ENCODE data around the gene TRMT1. TPM values are rescaled to one million over a fixed set of nuclear protein-coding genes. Genes with fewer than 3 reads are reported as not detected.

The TRMT1 gene
- total and polyA plus RNA-seq, 2 of the 8 experiments (the other 6 are each of a cell fraction or from before 2014, with no cell fraction given) = 77.4 to 99.3 TPM

DNA sequence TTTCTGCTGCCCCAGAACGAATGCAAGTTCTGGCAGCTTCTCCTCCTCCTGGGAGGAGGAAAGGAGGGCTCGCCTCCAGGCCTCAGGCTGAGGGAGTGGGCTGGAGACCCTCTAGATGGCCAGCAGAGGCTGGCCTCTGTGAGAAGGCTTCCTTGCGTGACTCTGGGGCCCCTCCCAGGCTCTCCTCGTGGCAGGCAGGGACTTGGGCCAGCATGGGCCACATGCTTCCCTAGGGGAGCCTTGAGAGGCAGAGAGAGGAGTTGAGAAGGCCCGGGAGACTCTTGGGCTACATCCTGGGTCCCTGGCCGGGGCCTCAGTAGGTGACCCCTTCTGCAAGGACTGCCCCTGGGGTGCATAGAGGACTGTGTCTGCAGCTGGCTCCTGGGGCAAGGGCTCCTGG, 39.8 kb downstream of the TRMT1 start:
- ChIA-PET CTCF (ENCODE audit: partially characterized antibody) (interaction anchor here (1.0 to 48.8 kb wide), 6 partner anchors 9 to 111 kb away, joined by 3 to 1145 read pairs (median 18); no protein-coding TSS in a partner anchor), POLR2A (ENCODE audit: partially characterized antibody) (interaction anchor here (1.0 to 2.5 kb wide), 4 partner anchors 14 to 59 kb away, joined by 3 to 7 read pairs (median 4); no protein-coding TSS in a partner anchor)
- Histone ChIP-seq H3K36me3 (ENCODE audit: control insufficient read depth in 2 of 4, insufficient read depth in 4 of 4, low read length in 3 of 4) (no peaks in the 10 kb centered on the region), H3K27ac (ENCODE audit: low read depth, low read length) (no peak overlapping the region), H3K79me1 (ENCODE audit: low read depth, low read length) (no peaks in the 10 kb centered on the region), H3K9me3 (ENCODE audit: insufficient read depth in 2 of 2, low read depth in 1 of 2, low read length in 1 of 2) (no peaks in the 10 kb centered on the region), H3K9ac (replicated peaks in 1 of 4; ENCODE audit: extremely low read depth in 1 of 4, low read depth in 3 of 4, low read length in 3 of 4) (no peak overlapping the region), H3K23me2 (ENCODE audit: low read depth, low read length) (0 out of 2 replicates have a peak, but pooled peaks cover 1% of the 10 kb centered on the region), H3K18ac (ENCODE audit: extremely low read depth, low read length) (no peak overlapping the region; the same call in 1 of the 2 replicates), H2BK5ac (ENCODE audit: low read depth, low read length) (no peak overlapping the region), H3K4me1 (replicated peaks in 1 of 4; ENCODE audit: control insufficient read depth in 3 of 4, insufficient read depth in 4 of 4, low read length in 3 of 4) (peaks cover 8 to 34% (median 24%) of the 10 kb centered on the region in 4 experiments), H3K4ac (replicated peaks; ENCODE audit: insufficient read length, low read depth, low read length) (peak overlapping the region; percentile 47), H2AK5ac (ENCODE audit: low read depth, low read length) (no peak overlapping the region), H4K91ac (replicated peaks; ENCODE audit: insufficient read length, low read length) (peak overlapping the region; percentile 38), H3K27me3 (replicated peaks in 1 of 4; ENCODE audit: control insufficient read depth in 3 of 4, extremely low read depth in 1 of 4, insufficient read depth in 3 of 4, low read length in 3 of 4) (peaks cover 0 to 18% (median 17%) of the 10 kb centered on the region in 4 experiments; a peak in 6 of 7 replicates), H3K4me3 (ENCODE audit: extremely low read depth in 1 of 4, insufficient read depth in 2 of 4, low read depth in 3 of 4, low read length in 4 of 4) (no peak overlapping the region), H4K8ac (ENCODE audit: extremely low read depth, insufficient read depth, low read length) (no peak overlapping the region), H2AFZ (ENCODE audit: low read length) (no peak overlapping the region), H2BK12ac (ENCODE audit: low read depth, low read length) (peak overlapping the region; percentile 39; the same call in 1 of the 2 replicates), H3K23ac (ENCODE audit: insufficient read length) (no peak overlapping the region), H3K56ac (replicated peaks; ENCODE audit: insufficient read length, low read depth, low read length) (no peak overlapping the region), H2BK120ac (replicated peaks; ENCODE audit: low read depth, low read length) (no peak overlapping the region), H4K5ac (ENCODE audit: insufficient read length, low read depth, low read length) (no peak overlapping the region), H2BK20ac (ENCODE audit: low read length) (peak overlapping the region; percentile 72; the same call in 1 of the 2 replicates), H3K4me2 (ENCODE audit: insufficient read depth in 1 of 2, low read depth in 2 of 2, low read length in 2 of 2) (no peak overlapping the region; a peak in 1 of 4 replicates), H3K14ac (ENCODE audit: insufficient read length) (no peak overlapping the region), H4K20me1 (replicated peaks in 1 of 2; ENCODE audit: control insufficient read depth in 1 of 2, insufficient read depth in 2 of 2, low read length in 2 of 2) (no peaks in the 10 kb centered on the region), H3K79me2 (ENCODE audit: control insufficient read depth in 1 of 2, insufficient read depth in 2 of 2, low read length in 2 of 2) (no peaks in the 10 kb centered on the region), H2BK15ac (ENCODE audit: low read length) (peak overlapping the region; percentile 92; the same call in 1 of the 2 replicates)
- DNase-seq (ENCODE audit: low read depth in 1 of 2, low spot score in 2 of 2) (no peak), FAIRE-seq (no peak)
- no peak for TF ChIP-seq CTBP2 (IDR thresholded peaks at IDR 0.05; ENCODE audit: borderline replicate concordance, insufficient read depth, insufficient read length, low read length)
- no peak for TF ChIP-seq CEBPB (IDR thresholded peaks at IDR 0.05; ENCODE audit: low read depth, low read length)
- WGBS, 2 experiments (ENCODE audit: extremely low coverage in 1 of 2, insufficient coverage in 1 of 2, insufficient read length in 1 of 2, insufficient replicate concordance in 2 of 2, low coverage in 1 of 2, low lambda C conversion rate in 2 of 2, missing lambda C conversion rate in 1 of 2) = 79% methylated on average over 5 of the region's 6 CpGs; no CpG with 5 or more reads in 1 of the 2 experiments

Measured in H1 (cell line).